Measurements from ENCODE around the gene FGD5.
A peak's percentile ranks its signal among the peaks of the same experiment; 100 is the strongest.

Gene FGD5

DNA sequence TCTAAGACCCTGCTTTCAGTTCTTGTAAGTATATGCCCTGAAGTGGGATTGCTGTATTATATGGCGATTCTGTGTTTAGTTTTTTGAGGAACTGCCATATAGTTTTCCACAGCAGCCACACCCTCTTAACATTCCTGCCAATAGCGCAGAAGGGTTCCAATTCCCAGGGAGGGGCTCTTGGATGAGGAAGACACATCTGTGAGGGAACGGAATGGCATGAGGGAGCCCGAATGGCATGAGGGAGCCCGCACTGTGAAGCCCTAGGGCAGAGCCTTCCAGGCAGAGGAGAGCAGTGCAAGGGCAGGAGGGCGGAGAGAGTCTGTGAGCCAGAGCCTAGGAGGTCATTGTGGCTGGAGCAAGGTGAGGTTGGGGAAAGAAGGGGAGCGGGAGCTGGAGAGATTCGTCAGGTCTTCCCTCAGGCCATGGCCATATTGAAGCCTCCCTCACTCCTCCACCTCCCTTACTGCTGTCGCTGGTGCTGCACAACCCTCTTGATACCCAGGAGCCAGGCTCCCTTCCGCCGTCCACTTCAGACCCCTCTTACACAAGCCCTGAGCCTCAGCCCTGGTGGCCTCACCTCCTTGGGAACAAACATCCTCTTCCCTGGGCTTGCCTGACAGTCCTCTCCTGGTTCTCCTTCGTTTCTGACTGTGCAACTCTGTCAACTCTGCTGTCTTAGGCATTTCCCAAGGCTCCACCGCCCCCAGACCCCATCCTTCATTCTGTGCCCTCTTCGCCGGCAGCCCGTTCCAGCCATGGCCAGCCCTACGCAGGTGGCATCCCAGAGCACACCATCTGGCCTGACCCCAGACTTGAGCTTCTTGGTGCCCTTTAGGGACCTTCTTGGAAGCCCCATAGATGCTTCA, 51.4 kb downstream of the FGD5 start:
- no peak overlapping the region for H3K27ac ChIP-seq (ENCODE audit: low read depth, low read length)
- no peak overlapping the region for H3K9ac ChIP-seq (ENCODE audit: low read length)
- no peaks in the 10 kb centered on the region for H3K27me3 ChIP-seq (ENCODE audit: control insufficient read depth, insufficient read depth, low read length)
- H3K4me3 ChIP-seq (ENCODE audit: low read length): no peak overlapping the region
- no peaks in the 10 kb centered on the region for H3K4me1 ChIP-seq (ENCODE audit: control insufficient read depth, insufficient read depth, low read length)
- no peaks in the 10 kb centered on the region for H3K36me3 ChIP-seq (ENCODE audit: control insufficient read depth, insufficient read depth, low read length)

DNA sequence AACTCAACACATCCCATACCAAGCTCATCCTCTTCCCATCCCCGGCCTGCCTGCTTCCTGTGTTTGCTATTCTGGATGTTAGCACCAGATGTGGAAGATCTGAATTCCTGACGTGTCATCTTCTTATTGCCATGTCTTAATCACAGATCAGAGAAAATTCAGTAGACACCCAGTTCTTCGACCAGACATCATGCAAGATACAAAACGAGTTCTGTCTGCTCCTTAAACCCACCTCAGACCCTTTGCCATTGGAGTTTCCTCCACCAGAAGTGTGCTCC, 52.0 kb downstream of the FGD5 start:
- Histone ChIP-seq H3K4me1 (ENCODE audit: control insufficient read depth, insufficient read depth, low read length) (no peaks in the 10 kb centered on the region), H3K4me3 (ENCODE audit: low read length) (no peak overlapping the region), H3K36me3 (ENCODE audit: control insufficient read depth, insufficient read depth, low read length) (no peaks in the 10 kb centered on the region), H3K27me3 (ENCODE audit: control insufficient read depth, insufficient read depth, low read length) (no peaks in the 10 kb centered on the region), H3K27ac (ENCODE audit: low read depth, low read length) (no peak overlapping the region), H3K9ac (ENCODE audit: low read length) (no peak overlapping the region)

DNA sequence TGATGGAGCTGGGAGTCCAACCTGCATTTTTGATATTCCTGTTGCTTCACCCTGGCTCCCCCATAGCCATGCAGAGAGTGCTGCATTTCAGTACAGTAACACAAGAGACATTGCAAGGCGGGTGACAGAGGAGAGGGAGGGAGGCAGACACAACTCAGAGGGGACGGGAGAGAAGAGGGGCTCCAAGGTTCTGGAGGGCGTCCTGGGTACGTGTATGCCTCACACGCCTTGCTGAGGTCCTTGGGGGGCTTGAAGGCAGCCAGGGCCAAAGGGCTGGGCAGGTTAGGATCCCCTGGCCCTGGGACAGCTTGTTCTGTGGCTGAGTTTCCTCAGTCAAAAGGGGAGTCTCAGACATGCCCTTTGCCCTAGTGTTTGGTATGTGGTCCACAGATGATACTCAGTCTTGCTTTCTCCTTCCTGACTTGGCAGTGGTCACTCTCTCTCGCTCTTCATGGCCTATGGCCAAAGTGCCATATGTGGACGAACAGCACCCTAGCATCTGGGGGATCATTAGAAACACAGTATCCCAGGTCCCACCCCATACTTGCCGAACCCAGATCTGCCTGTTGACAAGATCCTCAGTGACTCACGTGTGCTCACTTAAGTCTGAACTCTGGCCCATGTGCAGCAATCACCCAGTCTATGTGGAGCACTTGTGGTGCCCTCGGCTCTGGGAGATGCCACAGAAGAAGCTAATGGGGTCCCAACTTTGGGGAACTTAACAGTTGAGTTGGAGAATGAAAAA, 52.9 kb downstream of the FGD5 start:
- Histone ChIP-seq H3K9ac (ENCODE audit: low read length) (no peak overlapping the region), H3K27me3 (ENCODE audit: control insufficient read depth, insufficient read depth, low read length) (no peaks in the 10 kb centered on the region), H3K4me1 (ENCODE audit: control insufficient read depth, insufficient read depth, low read length) (no peaks in the 10 kb centered on the region), H3K36me3 (ENCODE audit: control insufficient read depth, insufficient read depth, low read length) (no peaks in the 10 kb centered on the region), H3K4me3 (ENCODE audit: low read length) (no peak overlapping the region), H3K27ac (ENCODE audit: low read depth, low read length) (no peak overlapping the region)

- no peak overlapping the region for H3K27ac ChIP-seq (ENCODE audit: low read depth, low read length)
- H3K36me3 ChIP-seq (ENCODE audit: control insufficient read depth, insufficient read depth, low read length): no peaks in the 10 kb centered on the region
- no peak overlapping the region for H3K4me3 ChIP-seq (ENCODE audit: low read length)
- H3K4me1 ChIP-seq (ENCODE audit: control insufficient read depth, insufficient read depth, low read length): no peaks in the 10 kb centered on the region
- H3K27me3 ChIP-seq (ENCODE audit: control insufficient read depth, insufficient read depth, low read length): no peaks in the 10 kb centered on the region
- H3K9ac ChIP-seq (ENCODE audit: low read length): no peak overlapping the region
These were observed 53.9 kb downstream of the FGD5 start for GRCh38 chr3:14872706-14873105.

- H3K27ac ChIP-seq (ENCODE audit: low read depth, low read length): no peak overlapping the region
- H3K4me1 ChIP-seq (ENCODE audit: control insufficient read depth, insufficient read depth, low read length): no peaks in the 10 kb centered on the region
- no peak overlapping the region for H3K9ac ChIP-seq (ENCODE audit: low read length)
- H3K36me3 ChIP-seq (ENCODE audit: control insufficient read depth, insufficient read depth, low read length): no peaks in the 10 kb centered on the region
- no peaks in the 10 kb centered on the region for H3K27me3 ChIP-seq (ENCODE audit: control insufficient read depth, insufficient read depth, low read length)
- no peak overlapping the region for H3K4me3 ChIP-seq (ENCODE audit: low read length)
These were observed 56.0 kb downstream of the FGD5 start for GRCh38 chr3:14874784-14875183.

GRCh38 chr3:14875411-14876175, 56.8 kb downstream of the FGD5 start:
- no peak overlapping the region for H3K27ac ChIP-seq (ENCODE audit: low read depth, low read length)
- H3K4me1 ChIP-seq (ENCODE audit: control insufficient read depth, insufficient read depth, low read length): no peaks in the 10 kb centered on the region
- H3K4me3 ChIP-seq (ENCODE audit: low read length): no peak overlapping the region
- H3K9ac ChIP-seq (ENCODE audit: low read length): no peak overlapping the region
- no peaks in the 10 kb centered on the region for H3K27me3 ChIP-seq (ENCODE audit: control insufficient read depth, insufficient read depth, low read length)
- no peaks in the 10 kb centered on the region for H3K36me3 ChIP-seq (ENCODE audit: control insufficient read depth, insufficient read depth, low read length)

DNA sequence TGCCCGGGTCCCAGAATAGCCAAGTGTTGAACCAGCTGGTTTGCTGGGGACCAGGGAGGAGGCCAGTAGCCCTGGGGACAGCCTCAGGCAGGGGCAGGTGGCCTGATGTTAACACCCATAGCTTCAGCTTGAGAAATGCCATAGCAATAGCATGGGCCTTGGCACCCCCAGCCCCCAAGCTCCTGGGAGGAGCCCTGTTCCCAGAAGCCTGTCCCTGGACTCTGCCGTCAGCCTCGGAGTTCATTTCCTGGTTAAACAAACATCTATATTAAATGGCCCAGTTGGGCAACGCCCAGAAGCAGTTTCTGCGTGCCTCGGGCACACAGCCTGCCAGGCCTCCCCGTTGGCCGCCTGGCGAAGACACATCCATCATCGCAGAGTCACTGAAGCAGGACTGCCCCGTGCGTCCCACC, 58.2 kb downstream of the FGD5 start:
- H3K27ac ChIP-seq (ENCODE audit: low read depth, low read length): peak overlapping the region; percentile 10
- H3K36me3 ChIP-seq (ENCODE audit: control insufficient read depth, insufficient read depth, low read length): no peaks in the 10 kb centered on the region
- no peaks in the 10 kb centered on the region for H3K27me3 ChIP-seq (ENCODE audit: control insufficient read depth, insufficient read depth, low read length)
- H3K4me3 ChIP-seq (ENCODE audit: low read length): no peak overlapping the region
- no peak overlapping the region for H3K9ac ChIP-seq (ENCODE audit: low read length)
- no peaks in the 10 kb centered on the region for H3K4me1 ChIP-seq (ENCODE audit: control insufficient read depth, insufficient read depth, low read length)

GRCh38 chr3:14877469-14877868, 58.7 kb downstream of the FGD5 start:
- Histone ChIP-seq H3K27me3 (ENCODE audit: control insufficient read depth, insufficient read depth, low read length) (no peaks in the 10 kb centered on the region), H3K4me1 (ENCODE audit: control insufficient read depth, insufficient read depth, low read length) (no peaks in the 10 kb centered on the region), H3K36me3 (ENCODE audit: control insufficient read depth, insufficient read depth, low read length) (no peaks in the 10 kb centered on the region), H3K4me3 (ENCODE audit: low read length) (no peak overlapping the region), H3K27ac (ENCODE audit: low read depth, low read length) (no peak overlapping the region), H3K9ac (ENCODE audit: low read length) (no peak overlapping the region)

GRCh38 chr3:14879211-14879874, 60.6 kb downstream of the FGD5 start:
- Histone ChIP-seq H3K27me3 (ENCODE audit: control insufficient read depth, insufficient read depth, low read length) (no peaks in the 10 kb centered on the region), H3K4me1 (ENCODE audit: control insufficient read depth, insufficient read depth, low read length) (no peaks in the 10 kb centered on the region), H3K4me3 (ENCODE audit: low read length) (no peak overlapping the region), H3K27ac (ENCODE audit: low read depth, low read length) (no peak overlapping the region), H3K36me3 (ENCODE audit: control insufficient read depth, insufficient read depth, low read length) (no peaks in the 10 kb centered on the region), H3K9ac (ENCODE audit: low read length) (no peak overlapping the region)

- Histone ChIP-seq H3K27ac (ENCODE audit: low read depth, low read length) (no peak overlapping the region), H3K36me3 (ENCODE audit: control insufficient read depth, insufficient read depth, low read length) (no peaks in the 10 kb centered on the region), H3K4me3 (ENCODE audit: low read length) (no peak overlapping the region), H3K27me3 (ENCODE audit: control insufficient read depth, insufficient read depth, low read length) (no peaks in the 10 kb centered on the region), H3K9ac (ENCODE audit: low read length) (no peak overlapping the region), H3K4me1 (ENCODE audit: control insufficient read depth, insufficient read depth, low read length) (no peaks in the 10 kb centered on the region)
These were observed 61.8 kb downstream of the FGD5 start for GRCh38 chr3:14880447-14881106.

DNA sequence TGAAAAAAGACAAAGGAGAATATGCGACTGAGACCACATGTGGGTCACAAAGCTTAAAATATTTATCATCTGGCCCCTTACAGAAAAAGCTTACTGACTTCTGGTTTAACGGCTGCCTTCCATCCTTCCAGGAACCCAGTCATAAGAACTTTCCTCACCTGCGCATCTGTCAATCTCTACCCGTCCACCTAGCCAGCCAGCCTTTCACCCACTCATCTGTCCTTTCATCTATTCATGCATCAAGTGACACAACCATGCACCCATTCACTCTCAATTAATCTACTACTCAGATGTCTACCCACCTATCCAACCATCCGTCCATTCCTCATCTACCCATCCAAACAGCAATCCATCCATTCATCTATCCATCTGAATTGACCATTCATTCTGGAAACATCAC, 64.5 kb downstream of the FGD5 start:
- H3K36me3 ChIP-seq (ENCODE audit: control insufficient read depth, insufficient read depth, low read length): no peaks in the 10 kb centered on the region

DNA sequence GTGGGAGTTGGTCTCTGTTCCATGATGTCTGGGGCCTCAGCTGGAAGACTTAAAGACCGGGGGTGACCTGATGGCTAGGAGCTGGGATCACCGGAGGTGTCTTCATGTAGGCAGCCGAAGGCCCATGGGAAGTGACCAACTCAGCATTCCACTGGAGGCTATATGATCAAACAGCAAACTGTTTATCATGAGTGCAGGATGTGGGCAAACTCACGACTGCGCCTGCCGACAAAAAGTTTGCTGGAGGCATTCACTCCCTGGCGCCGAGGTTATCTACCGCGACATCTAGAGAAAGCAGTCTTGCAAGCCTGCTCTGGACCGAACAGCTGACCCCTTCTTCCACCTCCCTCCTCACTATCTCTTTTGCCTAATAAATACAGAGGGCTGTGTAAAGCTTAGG, 65.9 kb downstream of the FGD5 start:
- H3K27me3 ChIP-seq (ENCODE audit: control insufficient read depth, insufficient read depth, low read length): no peaks in the 10 kb centered on the region
- H3K27ac ChIP-seq (ENCODE audit: low read depth, low read length): no peak overlapping the region
- no peak overlapping the region for H3K9ac ChIP-seq (ENCODE audit: low read length)
- no peaks in the 10 kb centered on the region for H3K4me1 ChIP-seq (ENCODE audit: control insufficient read depth, insufficient read depth, low read length)
- no peaks in the 10 kb centered on the region for H3K36me3 ChIP-seq (ENCODE audit: control insufficient read depth, insufficient read depth, low read length)
- no peak overlapping the region for H3K4me3 ChIP-seq (ENCODE audit: low read length)

More for the DNA sequence above, 64.5 kb downstream of the FGD5 start:
- Histone ChIP-seq H3K27ac (ENCODE audit: low read depth, low read length) (no peak overlapping the region), H3K4me3 (ENCODE audit: low read length) (no peak overlapping the region), H3K27me3 (ENCODE audit: control insufficient read depth, insufficient read depth, low read length) (no peaks in the 10 kb centered on the region), H3K4me1 (ENCODE audit: control insufficient read depth, insufficient read depth, low read length) (no peaks in the 10 kb centered on the region), H3K9ac (ENCODE audit: low read length) (no peak overlapping the region)
